Caco-2 (cell line): ENCODE results near the gene HS3ST4. TPM values are rescaled to one million over a fixed set of nuclear protein-coding genes. Genes with fewer than 3 reads are reported as not detected.

Source experiments
- BruUV-seq: library from RNA; stranded (reverse); fragments of 400-500 nt; replicated peaks from 2 replicates; lab custom pipeline; 2021; lab: Mats Ljungman, UMichigan
- CTCF ChIA-PET: fragments of 300-600 bp; sonication (Branson Sonifier 250); formaldehyde crosslinking; loops from one replicate; lab custom pipeline; 2022; ENCODE audit warnings: antibody characterized with exemption; lab: Charles Lee
- POLR2A ChIA-PET: fragments of 300-600 bp; sonication (Branson Sonifier 250); formaldehyde crosslinking; loops from one replicate; lab custom pipeline; 2022; ENCODE audit warnings: antibody characterized with exemption; lab: Charles Lee
- DNase-seq, 2 experiments: peaks; one replicate each; pipeline versions ENCODE4 v3.0.0 to v3.0.0-alpha.2; 2020 to 2022
- H3K27me3 ChIP-seq: replicated peaks from 2 replicates; pipeline ENCODE4 v1.6.0; 2011; ENCODE audit warnings: low read length; ENCODE audit not compliant: control insufficient read depth, insufficient read depth
- H3K36me3 ChIP-seq: 2 replicates; pipeline ENCODE4 v1.5.1; 2011; ENCODE audit warnings: low read length; ENCODE audit not compliant: control insufficient read depth, insufficient read depth
- H3K4me1 ChIP-seq: fragments of 250-450 bp; sonication (Bioruptor Pico); 2 replicates; pipeline ENCODE4 v1.5.1; 2020; ENCODE audit warnings: mild to moderate bottlenecking
- H3K4me3 ChIP-seq: 2 replicates; pipeline ENCODE4 v1.5.1; 2011; ENCODE audit warnings: low read depth, mild to moderate bottlenecking, control low read depth, low read length
- H3K9me3 ChIP-seq: fragments of 250-450 bp; sonication (Bioruptor Pico); 2 replicates; pipeline ENCODE4 v1.5.1; 2020; ENCODE audit warnings: mild to moderate bottlenecking, moderate library complexity
- H3K27ac Mint-ChIP-seq: one replicate; pipeline ENCODE4 v1.8.0; 2022; ENCODE audit warnings: mixed read lengths; ENCODE audit not compliant: unreplicated experiment
- H3K27me3 Mint-ChIP-seq: one replicate; pipeline ENCODE4 v1.8.0; 2022; ENCODE audit warnings: mixed read lengths; ENCODE audit not compliant: insufficient read depth, unreplicated experiment
- H3K36me3 Mint-ChIP-seq: one replicate; pipeline ENCODE4 v1.8.0; 2022; ENCODE audit warnings: mild to moderate bottlenecking, mixed read lengths; ENCODE audit not compliant: insufficient read depth, unreplicated experiment
- H3K4me1 Mint-ChIP-seq: one replicate; pipeline ENCODE4 v1.8.0; 2022; ENCODE audit warnings: low read depth, mixed read lengths; ENCODE audit not compliant: unreplicated experiment
- H3K4me3 Mint-ChIP-seq: one replicate; pipeline ENCODE4 v1.8.0; 2022; ENCODE audit warnings: mild to moderate bottlenecking, moderate library complexity, mixed read lengths; ENCODE audit not compliant: unreplicated experiment
- H3K9me3 Mint-ChIP-seq: one replicate; pipeline ENCODE4 v1.8.0; 2022; ENCODE audit warnings: mixed read lengths; ENCODE audit not compliant: unreplicated experiment
- intact Hi-C: fragments of 100-400 bp; cut with micrococcal nuclease; formaldehyde crosslinking; loops from one replicate; pipeline ENCODE4 v1.10.0; 2022; ENCODE audit not compliant: unreplicated experiment
- total RNA-seq: library from RNA; stranded (reverse); gene quantifications from 2 replicates; pipeline ENCODE4 v1.2.3, GENCODE V29; 2022
- TF ChIP-seq, protein P1 (sequence below), 2 experiments: fragments of 200-600 bp in 1 of 2; IDR thresholded peaks; 1 replicate in 1 of 2; 2 replicates in 1 of 2; pipeline versions ENCODE4 v1.5.1 to v1.8.0; 2011 to 2022; ENCODE audit warnings: antibody characterized with exemption in 1 of 2, control low read depth in 1 of 2, inconsistent platforms in 1 of 2, low read depth in 1 of 2, low read length in 1 of 2, mild to moderate bottlenecking in 1 of 2, moderate library complexity in 1 of 2; ENCODE audit not compliant: insufficient read depth in 1 of 2, severe bottlenecking in 1 of 2, unreplicated experiment in 1 of 2

Gene HS3ST4
- total RNA-seq, 1 experiment from 2014 or later = 0.11 TPM

DNA sequence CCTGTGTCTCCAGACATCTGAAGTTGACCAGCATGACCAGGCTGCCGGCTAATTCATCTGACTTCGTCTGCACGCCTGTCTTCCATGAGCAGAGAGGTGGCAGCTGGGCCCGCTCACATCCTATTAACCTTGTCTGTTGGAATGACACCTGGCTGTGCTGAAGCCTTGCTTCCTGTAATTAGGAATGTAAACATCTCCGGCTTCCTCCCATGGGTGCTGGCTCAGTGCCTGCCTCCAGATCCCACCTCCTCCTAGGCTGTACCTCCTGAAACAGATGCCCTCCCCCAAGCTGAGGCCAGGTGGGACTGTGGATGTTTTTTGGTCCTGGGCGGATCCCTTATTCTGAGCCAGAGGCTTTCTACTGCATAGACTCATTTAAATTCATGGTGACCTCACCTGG lies 296.3 kb downstream of the HS3ST4 start:
- POLR2A ChIA-PET = no interaction called here
- Histone ChIP-seq H3K4me1 (no peaks in the 10 kb centered on the region), H3K4me3 (no peak overlapping the region), H3K9me3 (no peaks in the 10 kb centered on the region), H3K36me3 (no peaks in the 10 kb centered on the region), H3K27me3 (no peaks in the 10 kb centered on the region; the same call in 1 of the 2 replicates)
- BruUV-seq = no TSS peak
- TF ChIP-seq, protein P1, sequence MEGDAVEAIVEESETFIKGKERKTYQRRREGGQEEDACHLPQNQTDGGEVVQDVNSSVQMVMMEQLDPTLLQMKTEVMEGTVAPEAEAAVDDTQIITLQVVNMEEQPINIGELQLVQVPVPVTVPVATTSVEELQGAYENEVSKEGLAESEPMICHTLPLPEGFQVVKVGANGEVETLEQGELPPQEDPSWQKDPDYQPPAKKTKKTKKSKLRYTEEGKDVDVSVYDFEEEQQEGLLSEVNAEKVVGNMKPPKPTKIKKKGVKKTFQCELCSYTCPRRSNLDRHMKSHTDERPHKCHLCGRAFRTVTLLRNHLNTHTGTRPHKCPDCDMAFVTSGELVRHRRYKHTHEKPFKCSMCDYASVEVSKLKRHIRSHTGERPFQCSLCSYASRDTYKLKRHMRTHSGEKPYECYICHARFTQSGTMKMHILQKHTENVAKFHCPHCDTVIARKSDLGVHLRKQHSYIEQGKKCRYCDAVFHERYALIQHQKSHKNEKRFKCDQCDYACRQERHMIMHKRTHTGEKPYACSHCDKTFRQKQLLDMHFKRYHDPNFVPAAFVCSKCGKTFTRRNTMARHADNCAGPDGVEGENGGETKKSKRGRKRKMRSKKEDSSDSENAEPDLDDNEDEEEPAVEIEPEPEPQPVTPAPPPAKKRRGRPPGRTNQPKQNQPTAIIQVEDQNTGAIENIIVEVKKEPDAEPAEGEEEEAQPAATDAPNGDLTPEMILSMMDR (IDR thresholded peaks at IDR 0.05; ENCODE audit: insufficient read depth in 1 of 2, low read depth in 1 of 2, low read length in 1 of 2, severe bottlenecking in 1 of 2, unreplicated experiment in 1 of 2) = no peak
- Mint-ChIP-seq H3K9me3 (peaks cover 15% of the 10 kb centered on the region), H3K4me3 (no peak overlapping the region), H3K4me1 (no peaks in the 10 kb centered on the region), H3K27me3 (no peaks in the 10 kb centered on the region), H3K27ac (no peak overlapping the region), H3K36me3 (no peaks in the 10 kb centered on the region)
- CTCF ChIA-PET = no interaction called here
- intact Hi-C loops = no loop called here
- no peak for DNase-seq

DNA sequence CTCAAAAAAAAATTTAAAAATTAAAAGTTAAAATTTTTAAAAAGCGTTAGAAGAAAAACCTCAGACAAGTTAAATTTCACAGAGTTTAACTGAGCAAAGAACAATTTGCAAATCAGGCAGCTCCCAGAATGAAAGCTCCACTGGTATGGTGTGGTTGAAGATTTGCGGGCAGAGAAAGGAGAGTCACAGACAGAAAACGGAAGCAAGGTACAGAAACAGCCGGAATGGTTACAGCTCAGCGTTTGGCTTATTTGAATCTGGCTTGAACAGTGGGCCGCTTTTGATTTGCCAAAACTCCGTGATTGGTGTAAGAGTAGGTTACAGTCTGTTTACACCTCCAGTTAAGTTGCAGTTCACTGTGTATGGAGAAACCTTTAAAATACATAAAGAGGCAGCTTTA lies 297.1 kb downstream of the HS3ST4 start:
- Mint-ChIP-seq H3K9me3 (peaks cover 7% of the 10 kb centered on the region), H3K27me3 (no peaks in the 10 kb centered on the region), H3K27ac (no peak overlapping the region), H3K4me3 (no peak overlapping the region), H3K4me1 (no peaks in the 10 kb centered on the region), H3K36me3 (no peaks in the 10 kb centered on the region)
- Histone ChIP-seq H3K27me3 (no peaks in the 10 kb centered on the region; the same call in 1 of the 2 replicates), H3K36me3 (no peaks in the 10 kb centered on the region), H3K4me3 (no peak overlapping the region), H3K4me1 (no peaks in the 10 kb centered on the region), H3K9me3 (no peaks in the 10 kb centered on the region)
- intact Hi-C loops = no loop called here
- ChIA-PET POLR2A (no interaction called here), CTCF (no interaction called here)
- TF ChIP-seq, protein P1 (IDR thresholded peaks at IDR 0.05; ENCODE audit: insufficient read depth in 1 of 2, low read depth in 1 of 2, low read length in 1 of 2, severe bottlenecking in 1 of 2, unreplicated experiment in 1 of 2) = no peak
- DNase-seq = no peak
- no TSS peak for BruUV-seq

DNA sequence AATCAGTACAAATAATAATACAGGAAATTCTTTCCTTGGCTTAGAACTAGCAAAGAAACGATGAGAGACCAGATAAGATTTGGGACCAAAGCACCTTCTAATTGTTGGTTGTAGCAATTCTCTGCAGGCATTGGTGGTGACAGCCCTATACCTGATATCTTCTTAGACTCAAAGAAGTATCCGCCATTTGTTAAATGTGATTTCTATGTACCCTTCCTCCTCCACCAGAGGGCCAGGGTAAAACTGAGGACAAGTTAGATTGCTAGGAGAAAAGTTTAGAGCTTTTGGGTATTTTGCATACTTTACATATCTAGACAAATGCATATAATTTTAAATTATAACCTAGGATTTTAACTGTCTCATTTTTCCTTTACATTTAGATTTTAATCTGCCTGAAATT lies 304.3 kb downstream of the HS3ST4 start:
- ChIA-PET POLR2A (no interaction called here), CTCF (no interaction called here)
- no peak overlapping the region for H3K27ac Mint-ChIP-seq
- no peaks in the 10 kb centered on the region for H3K4me1 ChIP-seq
- H3K27me3 Mint-ChIP-seq = no peaks in the 10 kb centered on the region
- peaks cover 10% of the 10 kb centered on the region for H3K9me3 Mint-ChIP-seq
- no peaks in the 10 kb centered on the region for H3K36me3 Mint-ChIP-seq
- intact Hi-C loops = no loop called here
- H3K4me1 Mint-ChIP-seq = no peaks in the 10 kb centered on the region
- H3K4me3 ChIP-seq = no peak overlapping the region
- H3K27me3 ChIP-seq = no peaks in the 10 kb centered on the region
- BruUV-seq = no TSS peak
- no peak overlapping the region for H3K4me3 Mint-ChIP-seq
- no peaks in the 10 kb centered on the region for H3K9me3 ChIP-seq
- TF ChIP-seq, protein P1 (IDR thresholded peaks at IDR 0.05; ENCODE audit: insufficient read depth in 1 of 2, low read depth in 1 of 2, low read length in 1 of 2, severe bottlenecking in 1 of 2, unreplicated experiment in 1 of 2) = no peak
- H3K36me3 ChIP-seq = no peaks in the 10 kb centered on the region
- no peak for DNase-seq
